ENCODE results near the gene FLNB.
"Not testable (repeated sequence)": the region's sequence is repeated elsewhere in the genome, so short reads cannot be mapped to it uniquely, and the experiment has no call there.

The FLNB gene

DNA sequence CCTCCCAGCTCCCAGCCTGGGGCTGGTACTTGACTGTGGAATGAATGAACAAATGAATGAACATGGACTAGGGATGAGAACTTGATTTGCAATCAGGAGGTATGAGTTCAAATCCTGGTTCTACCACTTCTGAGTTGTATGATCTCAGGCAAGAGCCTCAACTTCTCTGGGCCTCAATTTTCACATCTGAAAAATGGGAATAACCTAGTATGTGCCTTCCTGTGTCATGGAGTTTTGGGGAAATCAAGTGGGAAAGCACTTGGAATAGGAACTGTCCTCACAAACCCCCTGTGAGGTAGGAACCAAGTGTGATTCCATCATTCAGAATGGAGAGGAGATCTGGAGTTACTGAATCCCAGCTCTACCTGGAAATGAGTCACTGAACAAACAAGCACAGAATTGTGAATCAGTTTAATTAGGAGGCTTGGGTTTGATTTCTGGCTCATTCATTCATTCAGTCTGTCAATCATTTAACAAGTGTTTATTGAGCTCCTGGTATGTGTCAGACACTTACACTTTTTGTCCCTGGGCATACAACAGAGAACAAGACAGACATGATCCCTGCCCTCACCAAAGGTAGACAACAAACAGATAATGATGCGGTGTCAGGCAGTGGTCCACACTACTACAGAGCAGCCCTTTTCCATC lies 172.8 kb downstream of the FLNB start:
- DNase-seq (ENCODE audit: low read depth in 2 of 2), result no peak

- DNase-seq (ENCODE audit: low read depth in 2 of 2), result no peak
Measured at GRCh38 chr3:58183221-58183620, 175.0 kb downstream of the FLNB start.

GRCh38 chr3:58183891-58184290 lies 175.7 kb downstream of the FLNB start:
- no peak for DNase-seq (ENCODE audit: low read depth in 2 of 2)

GRCh38 chr3:58184309-58184981 lies 176.2 kb downstream of the FLNB start:
- no peak for DNase-seq (ENCODE audit: low read depth in 2 of 2)

DNA sequence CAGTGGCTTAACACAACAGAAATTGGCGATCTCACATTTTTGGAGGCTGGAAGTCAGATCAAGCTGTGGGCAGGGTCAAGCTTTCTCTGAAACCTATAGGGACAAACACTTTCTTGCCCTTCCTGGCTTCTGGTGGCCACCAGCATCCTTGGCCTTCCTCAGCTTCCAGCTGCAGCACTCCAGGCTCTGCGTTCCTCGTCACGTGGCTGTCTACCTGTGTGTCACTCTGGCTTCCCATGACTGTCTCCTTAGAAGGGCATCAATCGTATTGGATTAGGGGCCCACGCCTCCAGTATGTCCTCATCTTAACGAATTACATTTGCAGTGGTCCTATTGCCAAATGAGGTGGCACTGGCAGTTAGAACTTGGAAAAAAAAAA lies 176.7 kb downstream of the FLNB start:
- no peak for DNase-seq (ENCODE audit: low read depth in 2 of 2)

GRCh38 chr3:58188173-58188564 lies 179.9 kb downstream of the FLNB start:
- DNase-seq (ENCODE audit: low read depth in 2 of 2), result no peak

DNA sequence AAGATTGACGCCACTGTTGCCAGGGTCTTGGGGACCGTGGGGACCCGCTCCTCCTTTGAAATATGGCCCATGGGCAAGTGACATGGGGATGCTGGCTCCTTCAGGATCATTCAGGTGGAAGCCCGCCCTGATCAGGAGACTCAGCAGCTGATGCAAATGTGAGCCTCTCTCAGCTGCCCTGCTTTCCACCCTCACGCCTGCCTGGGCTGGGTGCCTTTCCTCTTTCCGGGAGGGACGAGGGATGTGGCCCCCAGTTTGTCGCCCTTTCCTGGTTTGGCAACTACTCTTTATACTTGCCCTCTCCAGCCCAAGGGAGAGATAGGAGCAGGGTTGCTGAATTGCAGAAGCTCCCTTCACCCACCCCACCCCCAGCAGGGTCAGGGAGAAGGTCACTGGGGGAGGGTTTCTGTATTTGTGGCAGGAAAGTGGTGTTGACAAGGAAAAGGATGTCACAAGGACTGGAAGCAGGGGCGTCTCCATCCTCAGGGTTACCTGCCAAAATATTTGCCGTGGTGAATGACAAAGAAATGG lies 180.8 kb downstream of the FLNB start:
- DNase-seq (ENCODE audit: low read depth in 2 of 2), result no peak

DNA sequence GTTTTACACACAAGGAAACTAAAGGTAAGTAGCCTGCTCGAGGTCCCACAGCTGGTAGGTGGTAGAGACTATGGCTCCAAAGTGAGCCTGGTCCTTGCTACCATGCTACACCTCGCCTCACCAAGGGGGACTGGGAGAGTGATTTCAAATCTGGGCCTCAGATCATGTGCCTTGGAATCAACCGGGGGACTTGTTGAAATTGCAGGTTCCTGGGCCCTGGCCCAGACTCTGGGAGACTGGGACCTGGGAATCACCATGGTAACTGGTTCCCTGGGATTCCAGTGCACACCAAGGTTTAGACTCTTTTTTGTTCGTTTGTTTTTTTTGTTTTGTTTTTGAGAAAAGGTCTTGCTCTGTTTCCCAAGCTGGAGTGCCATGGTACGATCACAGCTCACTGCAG lies 181.5 kb downstream of the FLNB start:
- DNase-seq (ENCODE audit: low read depth in 2 of 2), result no peak

DNA sequence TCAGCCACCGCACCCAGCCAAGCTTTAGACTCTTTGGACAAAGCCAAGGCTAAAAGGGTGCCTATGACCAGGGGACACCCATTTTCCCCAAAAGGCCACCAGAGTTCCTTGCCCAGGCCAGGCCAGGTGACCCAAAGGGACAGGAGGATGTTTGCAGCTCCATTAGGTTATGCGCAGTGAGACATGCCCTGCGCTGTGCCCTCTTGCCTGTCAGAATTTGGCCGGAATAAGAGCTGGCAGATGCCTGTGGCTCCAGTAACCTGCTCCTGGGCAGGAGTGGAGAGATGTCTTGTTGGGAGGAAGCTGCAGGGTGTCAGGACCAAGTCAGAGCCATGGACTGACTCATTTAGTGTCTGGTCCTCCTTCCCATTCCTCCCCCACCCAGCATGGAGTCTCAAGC lies 182.1 kb downstream of the FLNB start:
- DNase-seq (ENCODE audit: low read depth in 2 of 2), result no peak

- DNase-seq (ENCODE audit: low read depth in 2 of 2), result no peak
Measured at GRCh38 chr3:58190882-58191281, 182.7 kb downstream of the FLNB start.

DNA sequence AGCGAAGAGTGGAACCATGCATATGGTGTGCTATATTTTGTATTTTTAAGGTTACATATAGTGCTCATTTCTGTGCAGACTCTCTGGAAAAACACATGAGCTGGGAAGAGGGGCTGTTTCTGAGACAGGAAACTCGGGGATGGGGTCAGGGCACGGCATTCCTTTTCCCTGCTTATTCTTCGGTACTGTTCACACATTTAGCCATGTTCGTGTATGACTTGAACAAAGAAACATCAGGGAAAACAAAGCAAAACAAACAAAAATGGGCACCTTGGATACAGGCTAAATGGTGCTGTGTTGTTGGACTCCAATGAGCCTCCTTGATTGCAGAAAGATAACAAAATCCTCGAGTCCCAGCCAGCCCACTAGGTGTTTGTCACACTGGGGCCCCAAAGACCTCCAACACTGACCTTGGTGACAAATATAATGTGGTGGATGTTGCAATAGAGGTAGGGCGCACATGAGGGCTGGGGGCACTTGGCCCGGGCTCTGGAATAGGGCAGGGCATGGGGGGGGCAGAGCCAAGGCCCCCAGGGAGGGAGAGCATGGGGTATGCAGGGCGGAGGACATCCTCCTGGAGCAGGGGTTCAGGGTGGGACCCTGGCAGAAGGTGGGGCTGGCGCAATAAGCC lies 183.3 kb downstream of the FLNB start:
- no peak for DNase-seq (ENCODE audit: low read depth in 2 of 2)

- no peak for DNase-seq (ENCODE audit: low read depth in 2 of 2)
Measured at GRCh38 chr3:58192069-58192468, 183.8 kb downstream of the FLNB start.

- no peak for DNase-seq (ENCODE audit: low read depth in 2 of 2)
Measured at GRCh38 chr3:58193682-58194407, 185.6 kb downstream of the FLNB start.

DNA sequence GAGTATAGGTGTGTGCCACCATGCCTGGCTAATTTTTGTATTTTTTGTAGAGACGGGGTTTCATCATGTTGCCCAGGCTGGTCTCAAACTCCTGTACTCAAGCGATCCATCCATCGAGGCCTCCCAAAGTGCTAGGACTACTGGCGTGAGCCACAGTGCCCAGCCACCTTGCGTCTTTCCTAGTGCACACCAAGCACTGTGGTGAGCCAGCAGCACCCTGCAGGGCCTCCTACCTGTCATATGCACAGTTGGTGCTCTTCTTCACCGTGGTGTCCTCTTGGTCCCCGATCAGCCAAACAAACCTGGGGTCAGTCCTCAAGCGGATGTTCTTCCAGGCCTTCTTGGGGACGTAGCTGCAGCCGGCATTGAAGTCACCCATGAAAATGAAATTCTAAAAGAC lies 189.4 kb downstream of the FLNB start:
- DNase-seq (ENCODE audit: low read depth in 2 of 2), result no peak

DNA sequence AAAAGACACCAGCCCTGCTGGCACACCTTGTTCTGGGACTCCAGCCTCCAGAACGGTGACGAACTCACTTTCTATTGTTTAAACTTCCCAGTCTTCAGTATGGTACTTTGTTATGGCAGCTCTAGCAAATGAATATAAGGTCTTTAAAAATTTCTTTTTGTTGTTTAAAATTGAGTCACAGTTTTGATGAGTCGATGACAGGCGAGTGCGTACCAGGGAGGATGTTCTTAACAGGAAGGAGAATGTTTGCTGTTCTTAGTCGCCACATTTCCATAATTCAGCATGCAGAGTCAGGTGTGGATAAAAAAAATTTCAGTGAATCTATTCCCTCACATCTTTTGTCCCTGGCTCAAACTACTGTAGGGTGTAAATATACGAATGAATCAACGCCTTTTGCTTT lies 190.1 kb downstream of the FLNB start:
- DNase-seq (ENCODE audit: low read depth in 2 of 2), result no peak

GRCh38 chr3:58198804-58199203 lies 190.6 kb downstream of the FLNB start:
- no peak for DNase-seq (ENCODE audit: low read depth in 2 of 2)

DNA sequence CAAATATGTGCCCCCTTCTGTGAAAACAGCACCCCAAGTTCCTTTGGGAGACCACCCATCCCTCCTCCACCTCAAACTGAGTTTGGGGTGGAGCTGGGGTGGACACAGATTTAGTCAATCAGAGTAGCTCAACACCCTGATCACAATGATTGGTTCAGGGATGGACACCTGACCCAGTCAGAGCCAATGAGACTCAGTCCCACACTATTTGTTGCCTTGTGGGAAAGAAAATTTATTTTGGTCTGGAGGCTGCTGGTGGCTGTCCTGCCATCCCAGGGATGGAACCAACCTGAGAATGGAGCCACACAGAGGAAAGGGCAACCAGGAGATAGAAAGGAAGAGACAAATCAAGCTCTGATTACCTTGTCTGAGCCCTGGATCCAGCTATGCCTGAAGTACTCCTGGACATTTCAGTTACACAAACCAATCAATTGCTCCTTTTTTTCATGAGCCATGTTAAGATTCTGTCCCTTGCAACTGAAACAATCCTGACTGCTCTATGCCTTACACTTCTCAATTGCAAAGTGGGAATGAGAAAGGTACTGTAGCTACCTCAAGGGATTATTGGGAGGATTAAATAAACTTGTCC lies 192.0 kb downstream of the FLNB start:
- DNase-seq (ENCODE audit: low read depth in 2 of 2), result no peak

DNA sequence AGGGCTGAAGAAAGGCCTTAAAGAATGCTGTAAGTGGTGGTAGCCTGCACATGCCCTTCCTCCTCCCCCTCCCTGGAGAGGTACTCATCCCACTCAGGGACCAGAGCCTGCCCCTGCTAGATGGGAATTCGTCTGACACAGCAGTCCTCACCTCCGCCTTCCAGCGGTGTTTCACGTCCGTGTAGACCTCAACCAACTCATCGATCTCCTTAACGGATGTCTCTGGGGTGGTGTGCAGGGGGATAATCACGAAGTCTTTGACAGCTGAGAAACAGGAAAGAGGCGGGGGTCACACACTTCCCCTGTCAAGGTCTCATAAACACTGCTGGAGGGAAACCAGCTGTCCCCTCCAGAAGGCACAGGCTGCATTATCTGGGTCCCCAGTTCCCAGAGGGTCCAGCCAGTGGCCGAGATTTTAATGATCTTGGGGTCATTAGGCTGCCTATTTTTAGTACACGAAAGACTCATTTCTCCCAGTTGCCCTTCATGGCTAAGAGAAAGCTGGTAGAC lies 192.7 kb downstream of the FLNB start:
- DNase-seq (ENCODE audit: low read depth in 2 of 2), result no peak

DNA sequence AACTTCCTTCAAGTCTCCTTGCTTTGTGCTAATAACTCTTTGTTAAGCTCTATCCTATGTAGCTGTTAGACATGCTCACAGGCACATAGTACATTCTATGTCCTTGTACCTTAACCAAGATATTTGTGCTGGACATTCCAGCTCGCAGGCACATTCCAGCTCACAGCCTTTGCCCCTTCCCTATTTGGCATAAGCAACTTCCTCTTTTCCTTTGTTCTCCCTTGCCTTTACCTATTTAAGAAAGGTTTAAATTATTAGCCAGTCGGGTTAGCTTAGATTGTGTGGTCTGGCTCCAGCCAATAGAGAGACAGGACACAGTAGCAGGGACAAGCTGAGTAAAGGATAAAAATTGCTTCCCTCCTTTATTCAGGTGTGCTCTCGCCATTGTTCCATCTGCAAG lies 193.2 kb downstream of the FLNB start:
- DNase-seq (ENCODE audit: low read depth in 2 of 2), result not testable (repeated sequence)

DNA sequence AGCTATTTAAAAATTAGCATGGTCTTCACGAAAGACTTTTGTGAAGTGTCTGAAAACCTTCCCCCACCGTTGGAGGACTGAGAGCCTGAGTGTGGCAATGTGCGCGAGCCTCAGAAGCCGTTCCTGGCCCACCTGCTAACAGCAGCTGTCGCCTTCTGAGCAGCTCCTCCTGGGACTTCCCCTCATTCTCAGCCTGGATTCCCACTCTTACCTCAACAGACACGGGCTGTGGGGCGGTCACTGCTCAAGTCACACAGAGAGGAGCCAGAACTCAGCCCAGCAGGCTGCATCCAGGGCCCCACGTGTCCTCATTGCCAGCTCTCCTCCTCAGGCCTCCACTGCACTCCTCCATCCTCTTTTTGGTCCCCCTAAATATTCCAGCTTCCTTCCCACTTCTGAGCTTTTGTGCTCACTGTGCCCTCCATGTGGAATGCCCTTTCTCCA lies 194.7 kb downstream of the FLNB start:
- DNase-seq (ENCODE audit: low read depth in 2 of 2), result no peak

DNA sequence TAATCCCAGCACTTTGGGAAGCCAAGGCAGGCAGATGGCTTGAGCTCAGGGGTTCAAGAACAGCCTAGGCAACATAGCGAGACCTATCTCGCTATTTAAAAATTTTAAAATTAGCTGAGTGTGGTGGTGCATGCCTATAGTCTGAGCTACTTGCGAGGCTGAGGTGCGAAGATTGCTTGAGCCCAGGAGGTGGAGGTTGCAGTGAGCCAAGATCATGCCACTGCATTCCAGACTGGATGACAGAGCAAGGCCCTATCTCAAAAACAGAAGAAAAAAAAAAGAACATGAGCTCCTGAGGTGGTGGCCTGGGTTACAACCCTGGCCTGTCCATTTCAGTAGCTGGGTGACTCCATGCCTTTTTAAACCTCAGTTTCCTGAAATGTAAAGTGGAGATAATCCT lies 195.3 kb downstream of the FLNB start:
- DNase-seq (ENCODE audit: low read depth in 2 of 2), result no peak

GRCh38 chr3:58204720-58205119 lies 196.5 kb downstream of the FLNB start:
- no peak for DNase-seq (ENCODE audit: low read depth in 2 of 2)

Measured in stimulated activated CD4-positive, alpha-beta T cell treated with anti-CD3 and anti-CD28 coated beads, Interleukin-1b, Interleukin-23, amount 100 ng/mL, for 4 hours (primary cell).